Vagina (tissue), 2 donors: ENCODE measurements around the gene KLF4. TPM values are rescaled to one million over a fixed set of nuclear protein-coding genes. Genes with fewer than 3 reads are reported as not detected.
A peak's percentile ranks its signal among the peaks of the same experiment; 100 is the strongest.
"Not testable (repeated sequence)": the region's sequence is repeated elsewhere in the genome, so short reads cannot be mapped to it uniquely, and the experiment has no call there.

Experiments used
- DNase-seq, 2 donors: peaks; one replicate each; pipeline ENCODE4 v3.0.0-alpha.2; 2017; ENCODE audit errors: extremely low spot score in 2 of 2
- H3K27ac ChIP-seq: fragments of 200-600 bp; sonication (generic); one replicate; pipeline ENCODE4 v1.5.1; 2019
- H3K27me3 ChIP-seq: fragments of 200-600 bp; sonication (generic); one replicate; pipeline ENCODE4 v1.5.1; 2019
- H3K36me3 ChIP-seq, 2 donors: fragments of 200-600 bp; sonication (generic); one replicate each; pipeline ENCODE4 v1.5.1; 2017 to 2019
- H3K4me1 ChIP-seq: fragments of 200-600 bp; sonication (generic); one replicate; pipeline ENCODE4 v1.5.1; 2019
- H3K4me3 ChIP-seq, 2 donors: fragments of 200-600 bp; sonication (generic); 1 replicate in 1 of 2; 2 replicates in 1 of 2; pipeline ENCODE4 v1.5.1; 2016 to 2019
- H3K9me3 ChIP-seq: fragments of 200-600 bp; sonication (generic); one replicate; pipeline ENCODE4 v1.5.1; 2019
- POLR2A ChIP-seq, 2 donors: fragments of 450-650 bp; IDR thresholded peaks; one replicate each; pipeline ENCODE4 v1.6.1; 2017; ENCODE audit warnings: antibody characterized with exemption in 2 of 2, mild to moderate bottlenecking in 2 of 2, moderate library complexity in 2 of 2
- POLR2AphosphoS5 ChIP-seq, 2 donors: sonication (generic); formaldehyde crosslinking; IDR thresholded peaks; one replicate each; pipeline ENCODE4 v1.9.0; 2017; ENCODE audit warnings: antibody characterized with exemption in 2 of 2, mild to moderate bottlenecking in 2 of 2, low read depth in 1 of 2; ENCODE audit not compliant: insufficient read depth in 1 of 2
- intact Hi-C: fragments of 100-400 bp; cut with DNase I; formaldehyde crosslinking; loops from one replicate; pipeline ENCODE4 v1.15.1; 2023
- total RNA-seq: library from RNA; depleted of rRNA; stranded (reverse); fragments of >200 nt; gene quantifications from one replicate; pipeline ENCODE4 v1.2.3, GENCODE V29; 2016
- TF ChIP-seq, protein P1 (sequence below), 3 experiments: fragments of 450-650 bp in 2 of 3; fragments of 200-600 bp in 1 of 3; sonication (generic) in 1 of 3; IDR thresholded peaks; one replicate each; pipeline ENCODE4 v1.5.1; 2017 to 2019; ENCODE audit warnings: antibody characterized with exemption in 3 of 3, mild to moderate bottlenecking in 2 of 3, moderate library complexity in 2 of 3

The KLF4 gene
- total RNA-seq, 1 donor from 2014 or later: 144 TPM

DNA sequence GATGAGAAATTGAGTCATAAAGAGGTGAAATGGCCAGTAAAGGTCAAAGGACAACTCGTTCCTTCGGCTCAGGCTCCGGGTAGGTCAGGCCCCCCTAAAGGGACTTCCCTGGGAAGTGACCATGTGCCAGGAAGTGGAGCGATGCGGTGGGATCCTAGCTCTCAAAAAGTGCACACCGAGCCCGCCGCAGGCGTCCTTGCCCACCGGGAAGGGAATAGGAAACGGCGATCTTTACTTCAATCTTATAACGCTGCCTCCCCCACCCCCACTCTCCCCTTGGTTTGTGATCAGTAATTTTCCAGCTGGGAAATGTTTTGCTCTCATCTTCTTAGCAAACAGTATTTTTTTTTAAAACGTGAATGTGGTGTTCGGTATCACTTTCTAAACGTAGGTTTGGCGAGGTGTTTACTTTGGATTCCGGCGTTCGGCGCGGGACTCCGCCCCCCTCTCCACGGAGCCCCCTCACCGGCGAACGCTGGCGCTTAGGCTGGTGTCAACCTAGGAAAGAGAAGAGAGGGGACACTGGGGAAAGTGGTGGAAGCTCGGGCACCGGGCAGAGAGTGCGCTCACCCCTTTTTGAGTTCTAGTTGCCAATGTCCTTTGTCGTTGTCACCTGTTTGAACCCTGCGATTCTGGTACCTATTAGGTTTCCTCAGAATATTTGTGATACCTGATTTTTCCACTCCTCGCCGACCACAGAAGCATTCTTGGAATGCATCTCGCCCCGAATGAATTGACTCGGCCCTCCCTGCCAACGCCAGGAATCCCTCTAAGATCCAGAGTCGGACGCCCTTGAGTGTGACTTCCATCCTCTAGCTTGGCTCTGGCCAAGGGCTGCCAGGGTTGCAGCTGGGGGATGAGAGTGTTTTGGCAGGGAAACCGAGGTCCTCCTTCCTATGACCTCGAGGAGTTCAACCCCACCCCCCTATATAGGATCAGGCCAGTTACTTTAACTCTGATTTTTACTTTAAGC is 1.8 kb upstream of the KLF4 start:
- H3K9me3 ChIP-seq: no peaks in the 10 kb centered on the region
- H3K4me3 ChIP-seq: peak overlapping the region; percentile 71 to 87
- no peaks in the 10 kb centered on the region for H3K27me3 ChIP-seq
- intact Hi-C loops: loop anchor here (5.0 kb wide), 1 partner anchor 261 kb away; no protein-coding TSS in a partner anchor
- DNase-seq: peak in 1 of 2 donors; percentile 91
- peak overlapping the region; percentile 96 for H3K27ac ChIP-seq
- H3K36me3 ChIP-seq: peaks cover 0 to 16% of the 10 kb centered on the region in 2 donors
- peaks cover 25% of the 10 kb centered on the region for H3K4me1 ChIP-seq
- TF ChIP-seq POLR2AphosphoS5 (IDR thresholded peaks at IDR 0.05; ENCODE audit: insufficient read depth in 1 of 2, low read depth in 1 of 2) (no peak), POLR2A (IDR thresholded peaks at IDR 0.05) (no peak)
- TF ChIP-seq, protein P1, sequence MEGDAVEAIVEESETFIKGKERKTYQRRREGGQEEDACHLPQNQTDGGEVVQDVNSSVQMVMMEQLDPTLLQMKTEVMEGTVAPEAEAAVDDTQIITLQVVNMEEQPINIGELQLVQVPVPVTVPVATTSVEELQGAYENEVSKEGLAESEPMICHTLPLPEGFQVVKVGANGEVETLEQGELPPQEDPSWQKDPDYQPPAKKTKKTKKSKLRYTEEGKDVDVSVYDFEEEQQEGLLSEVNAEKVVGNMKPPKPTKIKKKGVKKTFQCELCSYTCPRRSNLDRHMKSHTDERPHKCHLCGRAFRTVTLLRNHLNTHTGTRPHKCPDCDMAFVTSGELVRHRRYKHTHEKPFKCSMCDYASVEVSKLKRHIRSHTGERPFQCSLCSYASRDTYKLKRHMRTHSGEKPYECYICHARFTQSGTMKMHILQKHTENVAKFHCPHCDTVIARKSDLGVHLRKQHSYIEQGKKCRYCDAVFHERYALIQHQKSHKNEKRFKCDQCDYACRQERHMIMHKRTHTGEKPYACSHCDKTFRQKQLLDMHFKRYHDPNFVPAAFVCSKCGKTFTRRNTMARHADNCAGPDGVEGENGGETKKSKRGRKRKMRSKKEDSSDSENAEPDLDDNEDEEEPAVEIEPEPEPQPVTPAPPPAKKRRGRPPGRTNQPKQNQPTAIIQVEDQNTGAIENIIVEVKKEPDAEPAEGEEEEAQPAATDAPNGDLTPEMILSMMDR (IDR thresholded peaks at IDR 0.05): no peak

DNA sequence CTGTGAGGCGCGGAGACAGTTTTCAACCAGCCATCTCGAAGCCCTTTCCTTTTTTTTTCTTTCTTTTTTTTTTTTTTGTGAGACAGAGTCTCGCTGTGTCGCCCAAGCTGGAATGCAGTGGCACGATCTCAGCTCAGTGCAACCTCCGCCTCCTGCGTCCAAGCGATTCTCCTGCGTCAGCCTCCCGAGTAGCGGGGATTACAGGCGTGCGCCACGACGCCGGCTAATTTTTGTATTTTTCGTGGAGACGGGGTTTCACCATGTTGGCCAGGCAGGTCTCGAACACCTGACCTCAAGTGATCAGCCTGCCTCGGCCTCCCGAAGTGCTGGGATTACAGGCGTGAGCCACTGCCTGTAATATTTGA is 1.0 kb upstream of the KLF4 start:
- not testable (repeated sequence) for DNase-seq, H3K9me3 ChIP-seq, H3K27me3 ChIP-seq
- H3K36me3 ChIP-seq: peaks cover 0 to 24% of the 10 kb centered on the region in 2 donors
- intact Hi-C loops: loop anchor here (5.0 kb wide), 1 partner anchor 262 kb away; no protein-coding TSS in a partner anchor
- H3K4me1 ChIP-seq: peaks cover 25% of the 10 kb centered on the region
- H3K4me3 ChIP-seq: peak overlapping the region; percentile 71 to 87
- peak overlapping the region; percentile 96 for H3K27ac ChIP-seq

DNA sequence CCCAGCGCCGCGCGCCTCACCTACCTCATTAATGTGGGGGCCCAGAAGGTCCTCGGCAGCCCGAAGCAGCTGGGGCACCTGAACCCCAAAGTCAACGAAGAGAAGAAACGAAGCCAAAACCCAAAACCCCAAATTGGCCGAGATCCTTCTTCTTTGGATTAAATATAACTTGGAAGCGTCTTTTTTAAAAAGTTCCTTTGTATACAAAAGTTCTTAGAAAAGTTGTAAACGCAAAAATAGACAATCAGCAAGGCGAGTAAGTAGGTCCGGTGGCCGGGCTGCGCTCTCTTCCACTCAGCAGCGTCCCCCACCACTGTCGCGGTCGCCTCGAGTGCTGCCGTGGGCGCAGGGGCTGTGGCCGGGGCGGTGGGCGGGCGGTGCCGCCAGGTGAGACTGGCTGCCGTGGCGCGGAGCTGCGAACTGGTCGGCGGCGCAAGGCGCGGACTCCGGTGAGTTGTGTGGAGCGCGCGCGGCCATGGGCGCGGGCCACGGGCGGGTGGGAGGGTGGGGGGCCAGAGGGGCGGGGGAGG is 360 bp downstream of the KLF4 start:
- Histone ChIP-seq H3K4me3 (peak overlapping the region; percentile 71 to 87), H3K36me3 (peaks cover 0 to 29% of the 10 kb centered on the region in 2 donors), H3K9me3 (no peaks in the 10 kb centered on the region), H3K27me3 (no peaks in the 10 kb centered on the region), H3K4me1 (peaks cover 25% of the 10 kb centered on the region), H3K27ac (peak overlapping the region; percentile 96)
- intact Hi-C loops: loop anchor here (1.0 to 10.0 kb wide), 3 partner anchors 149 to 786 kb away; no protein-coding TSS in a partner anchor
- no peak for DNase-seq
- TF ChIP-seq POLR2AphosphoS5 (IDR thresholded peaks at IDR 0.05; ENCODE audit: insufficient read depth in 1 of 2, low read depth in 1 of 2) (no peak), POLR2A (IDR thresholded peaks at IDR 0.05) (no peak)
- TF ChIP-seq, protein P1 (IDR thresholded peaks at IDR 0.05): no peak

GRCh38 chr9:107488375-107489143 is 1.0 kb downstream of the KLF4 start:
- peak in 1 of 2 donors; percentile 94 for DNase-seq
- Histone ChIP-seq H3K27ac (peak overlapping the region; percentile 96), H3K4me1 (peaks cover 25% of the 10 kb centered on the region), H3K27me3 (no peaks in the 10 kb centered on the region), H3K9me3 (no peaks in the 10 kb centered on the region), H3K4me3 (peak overlapping the region; percentile 71 to 87), H3K36me3 (peaks cover 0 to 29% of the 10 kb centered on the region in 2 donors)
- intact Hi-C loops: loop anchor here (1.0 to 10.0 kb wide), 3 partner anchors 150 to 786 kb away; no protein-coding TSS in a partner anchor
- TF ChIP-seq POLR2AphosphoS5 (IDR thresholded peaks at IDR 0.05; ENCODE audit: insufficient read depth in 1 of 2, low read depth in 1 of 2): peak in 1 of 2 donors; percentile 93
- peak in 1 of 2 donors; percentile 78 for TF ChIP-seq POLR2A (IDR thresholded peaks at IDR 0.05)
- TF ChIP-seq, protein P1 (IDR thresholded peaks at IDR 0.05): no peak
